AG04449 (cell line): ENCODE results near the gene NCOA6.
"Not testable (repeated sequence)": the region's sequence is repeated elsewhere in the genome, so short reads cannot be mapped to it uniquely, and the experiment has no call there.

Experiments used
- CTCF ChIA-PET: fragments of 350-600 bp; formaldehyde crosslinking; extraction: SDS; loops from one replicate; lab custom pipeline; 2021; ENCODE audit warnings: antibody characterized with exemption; lab: Yijun Ruan, JAX
- POLR2A ChIA-PET: fragments of 400-600, 350-600 bp; formaldehyde crosslinking; extraction: SDS; loops from one replicate; lab custom pipeline; 2020; ENCODE audit warnings: antibody characterized with exemption, inconsistent platforms; lab: Yijun Ruan, JAX
- DNase-seq: peaks from one replicate; pipeline ENCODE4 v3.0.0-alpha.2; 2010; ENCODE audit warnings: low read depth, low spot score
- H3K4me3 ChIP-seq: 2 replicates; pipeline ENCODE4 v1.5.1; 2011; ENCODE audit warnings: low read depth, mild to moderate bottlenecking, control low read depth, low read length
- CTCF ChIP-seq: IDR thresholded peaks from one replicate; pipeline ENCODE4 v1.5.1; 2011; ENCODE audit warnings: mild to moderate bottlenecking, moderate library complexity, low read length, control low read depth, inconsistent platforms; ENCODE audit not compliant: insufficient read depth; ENCODE audit errors: missing control alignments

NCOA6 gene

GRCh38 chr20:34808583-34808982 lies 16.9 kb downstream of the NCOA6 start:
- CTCF ChIA-PET: interaction anchor here (1.1 to 1.5 kb wide), 2 partner anchors 11 to 27 kb away, joined by 3 read pairs; no protein-coding TSS in a partner anchor

GRCh38 chr20:34807944-34808465 lies 17.4 kb downstream of the NCOA6 start:
- CTCF ChIA-PET: not testable (repeated sequence)
- POLR2A ChIA-PET: interaction anchor here (0.6 kb wide), 1 partner anchor 111 kb away, joined by 4 read pairs; no protein-coding TSS in a partner anchor

More at GRCh38 chr20:34808583-34808982, 16.9 kb downstream of the NCOA6 start:
- DNase-seq: no peak
- no peak for TF ChIP-seq CTCF
- H3K4me3 ChIP-seq: no peak overlapping the region
- POLR2A ChIA-PET: no interaction called here

GRCh38 chr20:34806255-34806654 lies 19.2 kb downstream of the NCOA6 start:
- DNase-seq: no peak
- ChIA-PET POLR2A (no interaction called here), CTCF (interaction anchor here (1.6 kb wide), 1 partner anchor 36 kb away, joined by 9 read pairs; no protein-coding TSS in a partner anchor)
- H3K4me3 ChIP-seq: no peak overlapping the region
- TF ChIP-seq CTCF: no peak

More at GRCh38 chr20:34807944-34808465, 17.4 kb downstream of the NCOA6 start:
- H3K4me3 ChIP-seq, DNase-seq: not testable (repeated sequence)

- DNase-seq: no peak
- TF ChIP-seq CTCF: no peak
- POLR2A ChIA-PET: no interaction called here
- CTCF ChIA-PET: no interaction called here
- no peak overlapping the region for H3K4me3 ChIP-seq
Observed at GRCh38 chr20:34798871-34799270, 26.6 kb downstream of the NCOA6 start.

- ChIA-PET CTCF (interaction anchor here (1.1 to 1.3 kb wide), 2 partner anchors 11 to 29 kb away, joined by 3 read pairs; no protein-coding TSS in a partner anchor), POLR2A (no interaction called here)
- no peak for TF ChIP-seq CTCF
- no peak overlapping the region for H3K4me3 ChIP-seq
- DNase-seq: no peak
Observed at GRCh38 chr20:34798328-34798727, 27.1 kb downstream of the NCOA6 start.

GRCh38 chr20:34797012-34797995 lies 28.1 kb downstream of the NCOA6 start:
- CTCF ChIA-PET: interaction anchor here (0.7 to 1.3 kb wide), 5 partner anchors 11 to 484 kb away, joined by 3 to 5 read pairs (median 3); no protein-coding TSS in a partner anchor
- no peak overlapping the region for H3K4me3 ChIP-seq
- POLR2A ChIA-PET: no interaction called here
- no peak for TF ChIP-seq CTCF
- DNase-seq: no peak
